Right atrium auricular region (tissue), 2 donors: ENCODE measurements around the gene PRKCA. TPM values are rescaled to one million over a fixed set of nuclear protein-coding genes. Genes with fewer than 3 reads are reported as not detected.
"Not testable (repeated sequence)": the region's sequence is repeated elsewhere in the genome, so short reads cannot be mapped to it uniquely, and the experiment has no call there.

Source experiments
- DNase-seq: peaks from one replicate; pipeline ENCODE4 v3.0.0-alpha.2; 2019; ENCODE audit warnings: low spot score
- H3K27ac ChIP-seq, 2 donors: fragments of 200-600 bp; sonication (generic); 1 replicate in 1 of 2; 2 replicates in 1 of 2; pipeline ENCODE4 v1.5.1; 2016 to 2019
- H3K27me3 ChIP-seq, 2 donors: fragments of 200-600 bp; sonication (generic); one replicate each; pipeline versions ENCODE4 v1.5.1 to v1.6.0; 2017 to 2019
- H3K36me3 ChIP-seq: fragments of 200-600 bp; sonication (generic); one replicate; pipeline ENCODE4 v1.5.1; 2016
- H3K4me1 ChIP-seq, 2 donors: fragments of 200-600 bp; sonication (generic); one replicate each; pipeline versions ENCODE4 v1.5.1 to v1.6.0; 2017 to 2019
- H3K4me3 ChIP-seq, 2 donors: fragments of 200-600 bp; sonication (generic); 1 replicate in 1 of 2; 2 replicates in 1 of 2; pipeline ENCODE4 v1.5.1; 2017 to 2019; ENCODE audit warnings: mild to moderate bottlenecking in 1 of 2, moderate library complexity in 1 of 2
- H3K9me3 ChIP-seq, 2 donors: fragments of 200-600 bp; sonication (generic); one replicate each; pipeline ENCODE4 v1.5.1; 2019
- CTCF ChIP-seq, 2 donors: fragments of 200-600 bp; sonication (generic); IDR thresholded peaks; one replicate each; pipeline ENCODE4 v1.5.1; 2019; ENCODE audit warnings: antibody characterized with exemption in 2 of 2
- total RNA-seq, 2 donors: library from RNA; depleted of rRNA; stranded (reverse); fragments of >200 nt; gene quantifications; one replicate each; pipeline ENCODE4 v1.1.0, GENCODE V29; 2016

Gene PRKCA
- total RNA-seq, 2 donors from 2014 or later: 6.4 to 6.6 TPM

GRCh38 chr17:66349521-66350254 is 47.3 kb downstream of the PRKCA start:
- no peak for DNase-seq
- no peak overlapping the region for H3K4me3 ChIP-seq
- peaks cover 0 to 33% of the 10 kb centered on the region in 2 donors for H3K4me1 ChIP-seq
- TF ChIP-seq CTCF (IDR thresholded peaks at IDR 0.05): no peak
- no peaks in the 10 kb centered on the region for H3K9me3 ChIP-seq
- H3K27me3 ChIP-seq: no peaks in the 10 kb centered on the region
- H3K27ac ChIP-seq: peak overlapping the region in 1 of 2 donors; percentile 38
- H3K36me3 ChIP-seq: no peaks in the 10 kb centered on the region

GRCh38 chr17:66350576-66350975 is 48.2 kb downstream of the PRKCA start:
- not testable (repeated sequence) for H3K27me3 ChIP-seq, H3K9me3 ChIP-seq, H3K4me3 ChIP-seq, H3K27ac ChIP-seq, DNase-seq, H3K36me3 ChIP-seq
- peaks cover 0 to 33% of the 10 kb centered on the region in 2 donors for H3K4me1 ChIP-seq

GRCh38 chr17:66351033-66351432 is 48.6 kb downstream of the PRKCA start:
- H3K36me3 ChIP-seq: no peaks in the 10 kb centered on the region
- no peaks in the 10 kb centered on the region for H3K27me3 ChIP-seq
- DNase-seq: no peak
- H3K27ac ChIP-seq: no peak overlapping the region
- TF ChIP-seq CTCF (IDR thresholded peaks at IDR 0.05): no peak
- peaks cover 0 to 33% of the 10 kb centered on the region in 2 donors for H3K4me1 ChIP-seq
- H3K9me3 ChIP-seq: no peaks in the 10 kb centered on the region
- H3K4me3 ChIP-seq: no peak overlapping the region

GRCh38 chr17:66351701-66352100 is 49.3 kb downstream of the PRKCA start:
- DNase-seq: no peak
- Histone ChIP-seq H3K4me3 (no peak overlapping the region), H3K4me1 (peaks cover 0 to 33% of the 10 kb centered on the region in 2 donors), H3K27ac (no peak overlapping the region), H3K27me3 (no peaks in the 10 kb centered on the region), H3K36me3 (no peaks in the 10 kb centered on the region), H3K9me3 (no peaks in the 10 kb centered on the region)
- TF ChIP-seq CTCF (IDR thresholded peaks at IDR 0.05): no peak

- DNase-seq: no peak
- TF ChIP-seq CTCF (IDR thresholded peaks at IDR 0.05): no peak
- Histone ChIP-seq H3K4me1 (peaks cover 0 to 22% of the 10 kb centered on the region in 2 donors), H3K27ac (no peak overlapping the region), H3K4me3 (no peak overlapping the region), H3K9me3 (no peaks in the 10 kb centered on the region), H3K27me3 (no peaks in the 10 kb centered on the region), H3K36me3 (no peaks in the 10 kb centered on the region)
Observed at GRCh38 chr17:66353937-66354401, 51.6 kb downstream of the PRKCA start.

GRCh38 chr17:66354472-66354871 is 52.1 kb downstream of the PRKCA start:
- Histone ChIP-seq H3K27me3 (no peaks in the 10 kb centered on the region), H3K36me3 (no peaks in the 10 kb centered on the region), H3K4me1 (peaks cover 0 to 17% of the 10 kb centered on the region in 2 donors), H3K4me3 (no peak overlapping the region), H3K9me3 (no peaks in the 10 kb centered on the region), H3K27ac (no peak overlapping the region)
- DNase-seq: no peak
- TF ChIP-seq CTCF (IDR thresholded peaks at IDR 0.05): no peak
